Neural cell (in vitro differentiated cells): ENCODE measurements around the gene PTGIR.

ENCODE experiments used
- CTCF ChIP-seq: fragments of 450-650 bp; IDR thresholded peaks from 2 replicates; pipeline ENCODE4 v1.5.1; 2014; ENCODE audit warnings: antibody characterized with exemption, mild to moderate bottlenecking, moderate library complexity; ENCODE audit not compliant: poor library complexity, severe bottlenecking
- EP300 ChIP-seq: fragments of 450-650 bp; conservative IDR thresholded peaks from 2 replicates; pipeline ENCODE4 v1.6.1; 2014; ENCODE audit warnings: antibody characterized with exemption, mild to moderate bottlenecking, moderate library complexity; ENCODE audit not compliant: poor library complexity, severe bottlenecking
- EZH2 ChIP-seq: fragments of 200-600, 300-800 bp; shearing (Covaris generic), sonication (generic); IDR thresholded peaks from 2 replicates; pipeline ENCODE4 v1.6.1; 2014; ENCODE audit warnings: antibody characterized with exemption, low read length, borderline replicate concordance, mild to moderate bottlenecking; ENCODE audit not compliant: insufficient read depth, poor library complexity, severe bottlenecking
- MXI1 ChIP-seq: fragments of 450-650 bp; conservative IDR thresholded peaks from 2 replicates; pipeline ENCODE4 v1.6.1; 2014; ENCODE audit warnings: antibody characterized with exemption, mild to moderate bottlenecking; ENCODE audit not compliant: poor library complexity, severe bottlenecking
- POLR2AphosphoS5 ChIP-seq: IDR thresholded peaks from 2 replicates; pipeline ENCODE4 v1.6.1; 2012
- RAD21 ChIP-seq: fragments of 450-650 bp; conservative IDR thresholded peaks from 2 replicates; pipeline ENCODE4 v1.6.1; 2014; ENCODE audit warnings: antibody characterized with exemption, mild to moderate bottlenecking, moderate library complexity
- SMC3 ChIP-seq: fragments of 450-650 bp; conservative IDR thresholded peaks from 2 replicates; pipeline ENCODE4 v1.6.1; 2014; ENCODE audit warnings: antibody characterized with exemption, mild to moderate bottlenecking, moderate library complexity; ENCODE audit not compliant: poor library complexity
- TAF1 ChIP-seq: IDR thresholded peaks from 2 replicates; pipeline ENCODE4 v1.6.1; 2012; ENCODE audit warnings: low read depth
- TF ChIP-seq, protein P1 (sequence below): IDR thresholded peaks from 2 replicates; pipeline ENCODE4 v1.6.1; 2012; ENCODE audit warnings: borderline replicate concordance

DNA sequence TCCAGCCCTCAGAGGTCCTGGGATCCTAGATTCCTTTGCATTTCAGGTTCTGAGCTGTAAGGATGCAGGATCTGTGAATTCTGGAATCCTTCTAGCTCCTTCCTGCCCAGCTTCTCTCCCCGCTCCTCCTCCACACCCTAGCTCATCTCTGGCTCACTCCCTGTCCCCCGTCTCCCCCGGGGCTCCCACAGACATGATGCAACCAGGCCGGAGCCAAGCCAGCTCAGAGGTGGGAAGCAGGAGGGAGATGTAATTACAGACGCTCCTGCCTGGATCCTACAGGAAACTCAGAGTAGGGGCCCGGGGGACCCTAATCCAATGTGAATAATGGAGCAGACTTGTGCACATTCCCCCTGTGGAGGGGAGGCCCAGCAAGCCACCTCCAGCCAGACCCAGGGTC is 6.6 kb upstream of the PTGIR start:
- TF ChIP-seq CTCF (no peak), RAD21 (no peak), POLR2AphosphoS5 (no peak), SMC3 (no peak), EP300 (no peak), TAF1 (no peak), EZH2 (no peak), MXI1 (no peak)
- TF ChIP-seq, protein P1, sequence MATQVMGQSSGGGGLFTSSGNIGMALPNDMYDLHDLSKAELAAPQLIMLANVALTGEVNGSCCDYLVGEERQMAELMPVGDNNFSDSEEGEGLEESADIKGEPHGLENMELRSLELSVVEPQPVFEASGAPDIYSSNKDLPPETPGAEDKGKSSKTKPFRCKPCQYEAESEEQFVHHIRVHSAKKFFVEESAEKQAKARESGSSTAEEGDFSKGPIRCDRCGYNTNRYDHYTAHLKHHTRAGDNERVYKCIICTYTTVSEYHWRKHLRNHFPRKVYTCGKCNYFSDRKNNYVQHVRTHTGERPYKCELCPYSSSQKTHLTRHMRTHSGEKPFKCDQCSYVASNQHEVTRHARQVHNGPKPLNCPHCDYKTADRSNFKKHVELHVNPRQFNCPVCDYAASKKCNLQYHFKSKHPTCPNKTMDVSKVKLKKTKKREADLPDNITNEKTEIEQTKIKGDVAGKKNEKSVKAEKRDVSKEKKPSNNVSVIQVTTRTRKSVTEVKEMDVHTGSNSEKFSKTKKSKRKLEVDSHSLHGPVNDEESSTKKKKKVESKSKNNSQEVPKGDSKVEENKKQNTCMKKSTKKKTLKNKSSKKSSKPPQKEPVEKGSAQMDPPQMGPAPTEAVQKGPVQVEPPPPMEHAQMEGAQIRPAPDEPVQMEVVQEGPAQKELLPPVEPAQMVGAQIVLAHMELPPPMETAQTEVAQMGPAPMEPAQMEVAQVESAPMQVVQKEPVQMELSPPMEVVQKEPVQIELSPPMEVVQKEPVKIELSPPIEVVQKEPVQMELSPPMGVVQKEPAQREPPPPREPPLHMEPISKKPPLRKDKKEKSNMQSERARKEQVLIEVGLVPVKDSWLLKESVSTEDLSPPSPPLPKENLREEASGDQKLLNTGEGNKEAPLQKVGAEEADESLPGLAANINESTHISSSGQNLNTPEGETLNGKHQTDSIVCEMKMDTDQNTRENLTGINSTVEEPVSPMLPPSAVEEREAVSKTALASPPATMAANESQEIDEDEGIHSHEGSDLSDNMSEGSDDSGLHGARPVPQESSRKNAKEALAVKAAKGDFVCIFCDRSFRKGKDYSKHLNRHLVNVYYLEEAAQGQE, result no peak
